Cardiac fibroblast (primary cell): ENCODE data around the gene KDM8.

Source experiments
- DNase-seq, 2 donors: peaks; one replicate each; pipeline versions ENCODE4 v3.0.0 to v3.0.0-alpha.2; 2010; ENCODE audit warnings: low read depth in 2 of 2
- H3K4me3 ChIP-seq, 2 donors: replicated peaks in 1 of 2; 1 replicate in 1 of 2; 2 replicates in 1 of 2; pipeline ENCODE4 v1.5.1; 2011; ENCODE audit warnings: low read depth in 2 of 2, low read length in 2 of 2, mild to moderate bottlenecking in 2 of 2, moderate library complexity in 1 of 2
- CTCF ChIP-seq: IDR thresholded peaks from one replicate; pipeline ENCODE4 v1.5.1; 2011; ENCODE audit warnings: low read depth, mild to moderate bottlenecking, low read length, inconsistent platforms

Gene KDM8

DNA sequence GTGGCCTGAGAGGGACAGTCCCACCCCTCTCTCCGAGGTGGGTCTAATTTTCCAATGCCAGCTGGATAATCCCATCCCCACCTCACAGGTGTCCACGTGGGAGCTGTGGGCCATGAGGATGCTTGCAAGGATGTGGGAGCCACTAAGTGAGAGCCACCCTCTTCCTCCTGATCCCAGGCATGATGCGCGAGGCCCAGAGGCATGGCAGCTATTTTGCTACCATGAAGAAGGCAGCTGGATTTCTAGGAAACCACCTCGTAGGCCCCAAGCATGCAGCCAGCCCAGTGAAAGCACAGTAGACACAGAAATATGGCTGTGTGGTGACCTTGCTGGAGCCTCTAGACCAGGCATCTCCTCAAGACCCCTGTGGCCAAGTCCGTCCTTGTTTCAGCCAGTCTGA is 20.4 kb downstream of the KDM8 start:
- DNase-seq, result no peak
- TF ChIP-seq CTCF, result no peak
- H3K4me3 ChIP-seq, result no peak overlapping the region

- DNase-seq, result no peak
Observed at GRCh38 chr16:27224271-27224737, 21.0 kb downstream of the KDM8 start.

DNA sequence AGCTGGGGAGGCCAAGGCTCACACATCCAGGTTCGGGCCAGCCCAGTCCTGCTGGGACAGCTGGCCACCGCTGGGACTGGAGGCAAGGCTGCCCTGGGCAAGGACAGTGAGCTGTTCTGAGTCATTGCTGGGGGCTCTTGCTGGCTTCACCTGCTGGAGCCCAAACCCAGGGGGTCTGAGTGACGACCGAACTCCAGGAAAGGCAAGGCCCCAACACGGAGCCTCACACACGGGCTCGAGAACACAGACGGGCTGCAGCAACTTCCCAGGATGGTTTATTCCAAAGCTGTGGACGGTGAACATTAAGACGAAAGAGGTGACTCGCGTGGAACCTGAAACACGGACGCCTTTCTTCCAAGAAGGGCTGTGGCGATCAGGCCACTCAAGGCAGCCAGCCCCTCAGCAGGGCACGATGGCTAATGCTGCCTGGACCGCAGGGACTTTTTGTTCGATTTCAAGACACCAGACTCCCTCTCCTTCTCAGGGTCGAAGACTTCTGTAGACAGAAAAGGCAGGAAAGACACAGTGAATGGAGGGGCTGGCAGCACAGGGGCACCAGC is 21.5 kb downstream of the KDM8 start:
- TF ChIP-seq CTCF, result no peak
- DNase-seq, result no peak
- no peak overlapping the region for H3K4me3 ChIP-seq

More at GRCh38 chr16:27224271-27224737, 21.0 kb downstream of the KDM8 start:
- TF ChIP-seq CTCF, result no peak
- no peak overlapping the region for H3K4me3 ChIP-seq

- DNase-seq, result no peak
- no peak overlapping the region for H3K4me3 ChIP-seq
- TF ChIP-seq CTCF, result no peak
Observed at GRCh38 chr16:27225536-27226360, 22.4 kb downstream of the KDM8 start.

- H3K4me3 ChIP-seq, result no peak overlapping the region
- TF ChIP-seq CTCF, result no peak
- DNase-seq, result no peak
Observed at GRCh38 chr16:27226476-27226875, 23.1 kb downstream of the KDM8 start.

DNA sequence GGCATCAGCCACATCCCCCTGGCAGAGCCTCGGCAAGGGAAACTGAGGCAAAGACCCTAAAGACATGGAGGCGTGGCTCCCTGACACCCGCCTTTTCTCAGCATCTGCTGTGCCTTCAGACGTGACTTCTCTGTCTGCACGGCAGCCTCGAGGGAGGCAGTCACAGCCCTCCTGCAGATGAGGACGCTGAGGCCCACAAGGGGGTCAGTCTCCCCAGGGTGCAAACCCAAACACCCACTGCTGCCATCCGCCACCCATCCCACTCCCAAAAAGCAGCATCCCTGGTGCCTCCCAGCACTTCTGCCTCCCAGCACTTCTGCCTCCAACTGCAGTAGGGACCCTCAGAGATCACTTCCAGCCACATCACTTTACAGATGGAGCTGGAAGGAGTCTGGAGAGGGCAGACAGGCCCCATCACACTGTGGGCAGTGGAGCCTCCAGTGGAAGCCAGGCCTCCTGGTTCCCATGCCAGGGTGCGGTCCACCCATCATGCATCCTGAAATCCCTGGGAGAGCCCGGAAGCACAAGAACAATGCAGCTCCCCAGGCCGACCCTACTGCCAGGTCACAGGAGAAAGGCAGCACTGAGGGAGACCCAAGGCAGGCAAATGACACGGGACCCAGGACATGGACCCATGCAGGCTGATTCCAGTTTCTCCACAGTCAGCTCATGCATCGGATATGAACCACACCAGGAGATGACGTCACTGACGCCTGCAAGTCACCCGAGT is 23.8 kb downstream of the KDM8 start:
- TF ChIP-seq CTCF, result no peak
- no peak for DNase-seq
- H3K4me3 ChIP-seq, result no peak overlapping the region
